OCI-LY1 (cell line): Measurements from ENCODE around the gene NHSL2.

ENCODE experiments used
- H2AFZ ChIP-seq: fragments of 200-600 bp; sonication (generic), shearing (Covaris generic); 2 replicates; pipeline ENCODE4 v1.6.0; 2014; ENCODE audit warnings: antibody characterized with exemption, mild to moderate bottlenecking, low read length
- H3F3A ChIP-seq: fragments of 200-600 bp; sonication (generic), shearing (Covaris generic); 2 replicates; pipeline ENCODE4 v1.6.0; 2014; ENCODE audit warnings: mild to moderate bottlenecking, antibody characterized with exemption, low read length, moderate library complexity; ENCODE audit not compliant: insufficient read depth
- H3K27ac ChIP-seq: fragments of 200-600 bp; sonication (generic); 2 replicates; pipeline ENCODE4 v1.5.1; 2014; ENCODE audit warnings: low read length, mixed run types, mild to moderate bottlenecking, low read depth; ENCODE audit not compliant: poor library complexity, severe bottlenecking
- H3K27me3 ChIP-seq: fragments of 200-600 bp; sonication (generic); 2 replicates; pipeline ENCODE4 v1.6.0; 2014; ENCODE audit warnings: antibody characterized with exemption, mild to moderate bottlenecking, low read length, moderate library complexity; ENCODE audit not compliant: insufficient read depth
- H3K36me3 ChIP-seq: fragments of 200-600 bp; sonication (generic); 2 replicates; pipeline ENCODE4 v1.6.1; 2014; ENCODE audit warnings: mild to moderate bottlenecking, antibody characterized with exemption, low read length, moderate library complexity, mixed read lengths; ENCODE audit not compliant: insufficient read depth
- H3K4me1 ChIP-seq: fragments of 200-600 bp; sonication (generic); 2 replicates; pipeline ENCODE4 v1.5.1; 2014; ENCODE audit warnings: mild to moderate bottlenecking, low read length, moderate library complexity; ENCODE audit not compliant: insufficient read depth, severe bottlenecking
- H3K4me2 ChIP-seq: fragments of 200-600 bp; sonication (generic), shearing (Covaris generic); 2 replicates; pipeline ENCODE4 v1.6.1; 2014; ENCODE audit warnings: low read length
- H3K4me3 ChIP-seq: fragments of 200-600 bp; sonication (generic); 2 replicates; pipeline ENCODE4 v1.5.1; 2014; ENCODE audit warnings: low read length, low read depth, mild to moderate bottlenecking, mixed read lengths; ENCODE audit not compliant: poor library complexity, severe bottlenecking
- H3K79me2 ChIP-seq: fragments of 200-600 bp; shearing (Covaris generic); 2 replicates; pipeline ENCODE4 v1.6.1; 2016; ENCODE audit warnings: mixed run types, low read length, mixed read lengths; ENCODE audit not compliant: insufficient read depth
- H3K9ac ChIP-seq: fragments of 200-600 bp; sonication (generic), shearing (Covaris generic); 2 replicates; pipeline ENCODE4 v1.6.1; 2014; ENCODE audit warnings: mild to moderate bottlenecking, low read length, mixed read lengths
- H3K9me2 ChIP-seq: fragments of 200-600 bp; sonication (generic), shearing (Covaris generic); 2 replicates; pipeline ENCODE4 v1.6.1; 2014; ENCODE audit warnings: low read depth, mild to moderate bottlenecking, low read length, mixed read lengths
- H3K9me3 ChIP-seq: fragments of 200-600 bp; shearing (Covaris generic); 2 replicates; pipeline ENCODE4 v1.6.1; 2014; ENCODE audit warnings: low read length, mixed read lengths
- H4K20me1 ChIP-seq: fragments of 200-600 bp; sonication (generic), shearing (Covaris generic); 2 replicates; pipeline ENCODE4 v1.6.0; 2016; ENCODE audit warnings: mild to moderate bottlenecking, low read length; ENCODE audit not compliant: insufficient read depth
- EZH2 ChIP-seq: fragments of 200-600 bp; sonication (generic), shearing (Covaris generic); IDR thresholded peaks from 2 replicates; pipeline ENCODE4 v1.8.0; 2017; ENCODE audit warnings: borderline replicate concordance, mixed run types, mild to moderate bottlenecking, antibody characterized with exemption, low read length, moderate library complexity, mixed read lengths
- TF ChIP-seq, protein P1 (sequence below): fragments of 200-600 bp; sonication (generic), shearing (Covaris generic); IDR thresholded peaks from 2 replicates; pipeline ENCODE4 v1.5.1; 2017; ENCODE audit warnings: mild to moderate bottlenecking, antibody characterized with exemption, low read length, moderate library complexity, mixed read lengths

The NHSL2 gene

DNA sequence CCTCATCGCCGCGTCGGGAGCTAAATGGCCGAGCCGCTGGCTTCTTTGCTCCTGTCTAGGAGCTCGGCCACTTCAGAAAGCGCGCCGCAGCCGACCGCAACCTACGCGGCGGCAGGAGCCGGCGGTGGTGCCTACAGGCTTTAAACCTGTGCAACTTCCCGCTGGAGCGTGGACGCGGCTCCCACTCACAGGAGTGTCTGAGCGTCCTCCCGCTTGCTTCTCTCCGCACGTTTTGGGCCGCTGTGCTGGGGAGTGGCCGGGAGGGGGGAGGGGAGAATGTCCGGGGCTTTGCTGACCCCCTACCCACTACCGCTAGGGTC, 1.0 kb downstream of the NHSL2 start:
- no peaks in the 10 kb centered on the region for H3K79me2 ChIP-seq
- H3K9me3 ChIP-seq, result no peaks in the 10 kb centered on the region
- no peaks in the 10 kb centered on the region for H4K20me1 ChIP-seq
- H3K27me3 ChIP-seq, result no peaks in the 10 kb centered on the region
- no peaks in the 10 kb centered on the region for H3K9me2 ChIP-seq
- H3K4me1 ChIP-seq, result no peaks in the 10 kb centered on the region
- no peak for TF ChIP-seq EZH2
- TF ChIP-seq, protein P1, sequence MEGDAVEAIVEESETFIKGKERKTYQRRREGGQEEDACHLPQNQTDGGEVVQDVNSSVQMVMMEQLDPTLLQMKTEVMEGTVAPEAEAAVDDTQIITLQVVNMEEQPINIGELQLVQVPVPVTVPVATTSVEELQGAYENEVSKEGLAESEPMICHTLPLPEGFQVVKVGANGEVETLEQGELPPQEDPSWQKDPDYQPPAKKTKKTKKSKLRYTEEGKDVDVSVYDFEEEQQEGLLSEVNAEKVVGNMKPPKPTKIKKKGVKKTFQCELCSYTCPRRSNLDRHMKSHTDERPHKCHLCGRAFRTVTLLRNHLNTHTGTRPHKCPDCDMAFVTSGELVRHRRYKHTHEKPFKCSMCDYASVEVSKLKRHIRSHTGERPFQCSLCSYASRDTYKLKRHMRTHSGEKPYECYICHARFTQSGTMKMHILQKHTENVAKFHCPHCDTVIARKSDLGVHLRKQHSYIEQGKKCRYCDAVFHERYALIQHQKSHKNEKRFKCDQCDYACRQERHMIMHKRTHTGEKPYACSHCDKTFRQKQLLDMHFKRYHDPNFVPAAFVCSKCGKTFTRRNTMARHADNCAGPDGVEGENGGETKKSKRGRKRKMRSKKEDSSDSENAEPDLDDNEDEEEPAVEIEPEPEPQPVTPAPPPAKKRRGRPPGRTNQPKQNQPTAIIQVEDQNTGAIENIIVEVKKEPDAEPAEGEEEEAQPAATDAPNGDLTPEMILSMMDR, result no peak
- H3K27ac ChIP-seq, result no peak overlapping the region
- H3K4me3 ChIP-seq, result no peak overlapping the region
- H3K9ac ChIP-seq, result no peak overlapping the region
- no peak overlapping the region for H3K4me2 ChIP-seq
- no peak overlapping the region for H2AFZ ChIP-seq
- H3K36me3 ChIP-seq, result no peaks in the 10 kb centered on the region
- no peaks in the 10 kb centered on the region for H3F3A ChIP-seq

DNA sequence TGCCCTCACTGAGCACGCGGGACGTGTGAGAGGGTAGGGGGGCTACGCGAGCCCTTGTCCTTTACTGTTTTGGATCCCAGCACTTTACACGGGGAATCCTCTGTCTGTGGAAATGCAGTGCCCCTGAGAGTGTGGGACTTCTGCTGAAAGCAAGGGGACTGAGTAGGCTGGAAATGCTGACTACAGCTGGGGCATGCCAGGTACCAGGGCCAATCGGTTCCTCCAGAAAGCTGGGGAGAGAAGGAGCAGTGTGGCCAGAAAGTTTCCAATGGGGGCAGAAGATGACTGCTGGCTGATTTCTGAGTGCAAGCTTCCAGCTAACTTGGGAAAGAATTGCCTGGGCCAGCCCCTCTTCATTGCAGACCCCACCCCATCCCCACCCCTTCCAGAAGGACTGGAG, 1.5 kb downstream of the NHSL2 start:
- no peaks in the 10 kb centered on the region for H3K27me3 ChIP-seq
- H3K4me2 ChIP-seq, result no peak overlapping the region
- no peaks in the 10 kb centered on the region for H4K20me1 ChIP-seq
- H3K4me3 ChIP-seq, result no peak overlapping the region
- H3K9ac ChIP-seq, result no peak overlapping the region
- H3K9me2 ChIP-seq, result no peaks in the 10 kb centered on the region
- H3K9me3 ChIP-seq, result no peaks in the 10 kb centered on the region
- no peaks in the 10 kb centered on the region for H3K36me3 ChIP-seq
- TF ChIP-seq, protein P1, result no peak
- TF ChIP-seq EZH2, result no peak
- H3K4me1 ChIP-seq, result no peaks in the 10 kb centered on the region
- no peak overlapping the region for H2AFZ ChIP-seq
- H3K27ac ChIP-seq, result no peak overlapping the region
- no peaks in the 10 kb centered on the region for H3F3A ChIP-seq
- H3K79me2 ChIP-seq, result no peaks in the 10 kb centered on the region

DNA sequence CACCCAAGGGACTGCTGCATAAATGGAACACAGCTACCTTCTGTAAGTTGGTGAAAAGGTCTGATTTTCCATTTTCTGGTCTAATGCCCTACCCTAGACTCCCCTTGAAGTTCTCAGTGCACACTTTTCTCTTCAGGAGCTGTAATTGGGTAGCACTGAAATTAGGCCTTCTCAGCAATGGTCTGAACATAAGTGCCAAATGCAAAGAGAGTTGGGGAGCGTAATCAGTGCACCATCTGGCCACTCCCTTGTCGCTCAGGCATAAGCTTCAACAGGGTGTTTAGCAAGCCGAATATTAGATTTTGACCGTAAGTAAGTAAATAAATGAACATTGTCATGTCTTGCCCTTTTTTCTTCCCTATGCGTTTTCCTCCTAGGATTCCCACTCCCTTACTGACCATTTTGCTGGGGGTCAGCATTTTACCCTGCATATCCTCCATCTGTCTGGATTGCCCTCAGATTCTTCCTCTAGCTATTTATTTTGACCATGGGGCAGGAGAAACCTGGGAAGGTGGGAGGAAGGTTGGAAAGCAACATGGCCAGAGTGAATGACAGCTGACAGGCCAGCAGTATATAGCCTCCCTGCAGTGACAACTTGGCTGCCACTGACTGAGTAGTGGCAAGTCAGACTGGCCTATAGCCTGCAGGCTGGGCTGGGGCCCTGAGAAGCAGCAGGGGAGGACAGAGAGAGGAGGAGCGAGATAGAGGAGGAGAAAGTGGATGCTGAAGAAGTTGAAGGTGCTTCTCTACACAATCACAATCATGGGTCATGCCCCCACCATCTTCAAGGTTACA, 2.7 kb downstream of the NHSL2 start:
- H3K9me2 ChIP-seq, result no peaks in the 10 kb centered on the region
- no peak overlapping the region for H2AFZ ChIP-seq
- no peaks in the 10 kb centered on the region for H3K27me3 ChIP-seq
- H3K4me1 ChIP-seq, result no peaks in the 10 kb centered on the region
- H3K9ac ChIP-seq, result no peak overlapping the region
- H3K4me3 ChIP-seq, result no peak overlapping the region
- H3K4me2 ChIP-seq, result no peak overlapping the region
- H3F3A ChIP-seq, result no peaks in the 10 kb centered on the region
- H3K9me3 ChIP-seq, result no peaks in the 10 kb centered on the region
- H3K36me3 ChIP-seq, result no peaks in the 10 kb centered on the region
- TF ChIP-seq, protein P1, result no peak
- TF ChIP-seq EZH2, result no peak
- H3K27ac ChIP-seq, result no peak overlapping the region
- H4K20me1 ChIP-seq, result no peaks in the 10 kb centered on the region
- H3K79me2 ChIP-seq, result no peaks in the 10 kb centered on the region
